Breast epithelium (tissue), 4 donors: ENCODE measurements around the gene ACAT1. TPM values are rescaled to one million over a fixed set of nuclear protein-coding genes. Genes with fewer than 3 reads are reported as not detected.

Source experiments
- DNase-seq, 2 donors: peaks; one replicate each; pipeline ENCODE4 v3.0.0-alpha.2; 2019; ENCODE audit warnings: low spot score in 2 of 2
- H3K27ac ChIP-seq, 2 donors: fragments of 200-600 bp; sonication (generic) in 1 of 2; one replicate each; pipeline ENCODE4 v1.5.1; 2016 to 2019; ENCODE audit warnings: mild to moderate bottlenecking in 1 of 2
- H3K27me3 ChIP-seq, 2 donors: fragments of 200-600 bp; sonication (generic) in 1 of 2; one replicate each; pipeline versions ENCODE4 v1.5.1 to v1.6.0; 2017 to 2019; ENCODE audit warnings: control low read depth in 1 of 2, mild to moderate bottlenecking in 1 of 2
- H3K36me3 ChIP-seq: fragments of 200-600 bp; one replicate; pipeline ENCODE4 v1.5.1; 2019
- H3K4me1 ChIP-seq, 2 donors: fragments of 200-600 bp; sonication (generic); one replicate each; pipeline ENCODE4 v1.5.1; 2016 to 2019; ENCODE audit warnings: control low read depth in 1 of 2
- H3K4me3 ChIP-seq, 3 donors: fragments of 200-600 bp; sonication (generic); 1 replicate in 2 of 3; 2 replicates in 1 of 3; pipeline ENCODE4 v1.5.1; 2016 to 2019; ENCODE audit warnings: mild to moderate bottlenecking in 3 of 3, moderate library complexity in 2 of 3
- H3K9me3 ChIP-seq, 2 donors: fragments of 200-600 bp; sonication (generic) in 1 of 2; one replicate each; pipeline ENCODE4 v1.5.1; 2016 to 2019; ENCODE audit warnings: control low read depth in 1 of 2
- CTCF ChIP-seq, 3 donors: fragments of 450-650 bp; IDR thresholded peaks; one replicate each; pipeline ENCODE4 v1.5.1; 2016 to 2017; ENCODE audit warnings: antibody characterized with exemption in 3 of 3, mild to moderate bottlenecking in 3 of 3, moderate library complexity in 3 of 3
- POLR2A ChIP-seq: fragments of 450-650 bp; IDR thresholded peaks from one replicate; pipeline ENCODE4 v1.6.1; 2016; ENCODE audit warnings: antibody characterized with exemption, mild to moderate bottlenecking, moderate library complexity
- POLR2AphosphoS5 ChIP-seq, 3 donors: sonication (generic); formaldehyde crosslinking; IDR thresholded peaks; one replicate each; pipeline ENCODE4 v1.6.1; 2017; ENCODE audit warnings: antibody characterized with exemption in 3 of 3
- intact Hi-C: fragments of 100-400 bp; cut with DNase I; formaldehyde crosslinking; loops from one replicate; pipeline ENCODE4 v1.15.1; 2023; ENCODE audit warnings: low total_unique reads
- total RNA-seq, 3 donors: library from RNA; depleted of rRNA; stranded (reverse); fragments of >200 nt; gene quantifications; one replicate each; pipeline ENCODE4 v1.1.0, GENCODE V29; 2016

ACAT1 gene
- total RNA-seq, 3 donors from 2014 or later: 71.4 to 197 (median 77.7) TPM

- DNase-seq: no peak
- H3K4me1 ChIP-seq: no peaks in the 10 kb centered on the region
- H3K36me3 ChIP-seq: peaks cover 6% of the 10 kb centered on the region
- no peaks in the 10 kb centered on the region for H3K9me3 ChIP-seq
- intact Hi-C loops: no loop called here
- no peak overlapping the region for H3K4me3 ChIP-seq
- no peaks in the 10 kb centered on the region for H3K27me3 ChIP-seq
- no peak for TF ChIP-seq POLR2AphosphoS5 (IDR thresholded peaks at IDR 0.05)
- no peak for TF ChIP-seq POLR2A
- no peak for TF ChIP-seq CTCF (IDR thresholded peaks at IDR 0.05)
- no peak overlapping the region for H3K27ac ChIP-seq
These were observed 20.9 kb downstream of the ACAT1 start for GRCh38 chr11:108142304-108142703.

DNA sequence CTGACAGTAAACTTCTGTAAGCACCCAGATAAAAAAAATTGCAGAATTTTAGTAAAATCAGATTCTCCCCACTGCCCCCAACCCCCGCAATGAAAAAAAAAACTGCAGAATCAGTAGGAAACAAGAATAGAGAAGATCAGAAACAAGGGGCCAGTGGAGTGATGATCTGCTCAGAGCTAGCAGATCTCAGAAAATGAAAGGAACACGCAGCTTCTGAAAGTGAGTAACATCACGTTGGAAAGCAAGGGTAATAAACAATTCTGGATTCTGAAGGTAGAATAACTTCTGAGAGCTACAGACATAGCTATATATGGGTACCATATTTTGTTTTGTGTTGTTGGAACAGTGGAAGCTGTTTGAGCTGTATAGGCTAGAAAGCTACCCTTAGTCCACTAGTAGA is 23.2 kb downstream of the ACAT1 start:
- no peaks in the 10 kb centered on the region for H3K27me3 ChIP-seq
- TF ChIP-seq POLR2AphosphoS5 (IDR thresholded peaks at IDR 0.05) (no peak), CTCF (IDR thresholded peaks at IDR 0.05) (no peak), POLR2A (no peak)
- H3K27ac ChIP-seq: no peak overlapping the region
- no peaks in the 10 kb centered on the region for H3K4me1 ChIP-seq
- no peak for DNase-seq
- H3K4me3 ChIP-seq: no peak overlapping the region
- peaks cover 11% of the 10 kb centered on the region for H3K36me3 ChIP-seq
- intact Hi-C loops: no loop called here
- no peaks in the 10 kb centered on the region for H3K9me3 ChIP-seq

DNA sequence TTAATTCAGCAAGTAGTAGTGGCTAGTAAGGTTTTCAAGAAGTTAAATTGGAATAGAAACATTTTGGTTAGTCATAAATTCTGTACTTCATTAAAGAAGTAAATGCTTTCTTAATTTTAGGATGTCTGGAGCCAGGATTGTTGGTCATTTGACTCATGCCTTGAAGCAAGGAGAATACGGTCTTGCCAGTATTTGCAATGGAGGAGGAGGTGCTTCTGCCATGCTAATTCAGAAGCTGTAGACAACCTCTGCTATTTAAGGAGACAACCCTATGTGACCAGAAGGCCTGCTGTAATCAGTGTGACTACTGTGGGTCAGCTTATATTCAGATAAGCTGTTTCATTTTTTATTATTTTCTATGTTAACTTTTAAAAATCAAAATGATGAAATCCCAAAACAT is 25.8 kb downstream of the ACAT1 start:
- TF ChIP-seq CTCF (IDR thresholded peaks at IDR 0.05): no peak
- TF ChIP-seq POLR2AphosphoS5 (IDR thresholded peaks at IDR 0.05): no peak

GRCh38 chr11:108148556-108148955 is 27.2 kb downstream of the ACAT1 start:
- Histone ChIP-seq H3K9me3 (no peaks in the 10 kb centered on the region), H3K27me3 (no peaks in the 10 kb centered on the region), H3K27ac (no peak overlapping the region), H3K36me3 (peaks cover 11% of the 10 kb centered on the region), H3K4me3 (no peak overlapping the region), H3K4me1 (no peaks in the 10 kb centered on the region)
- TF ChIP-seq POLR2AphosphoS5 (IDR thresholded peaks at IDR 0.05) (no peak), CTCF (IDR thresholded peaks at IDR 0.05) (no peak), POLR2A (no peak)
- intact Hi-C loops: no loop called here
- no peak for DNase-seq

More for the DNA sequence above, 25.8 kb downstream of the ACAT1 start:
- no peaks in the 10 kb centered on the region for H3K4me1 ChIP-seq
- intact Hi-C loops: no loop called here
- no peaks in the 10 kb centered on the region for H3K27me3 ChIP-seq
- no peak for DNase-seq
- H3K4me3 ChIP-seq: no peak overlapping the region
- H3K9me3 ChIP-seq: no peaks in the 10 kb centered on the region
- H3K27ac ChIP-seq: no peak overlapping the region
- peaks cover 11% of the 10 kb centered on the region for H3K36me3 ChIP-seq

GRCh38 chr11:108154591-108154990 is 33.2 kb downstream of the ACAT1 start:
- no peaks in the 10 kb centered on the region for H3K36me3 ChIP-seq
- intact Hi-C loops: no loop called here

More at GRCh38 chr11:108154591-108154990, 33.2 kb downstream of the ACAT1 start:
- H3K27ac ChIP-seq: no peak overlapping the region
- TF ChIP-seq POLR2AphosphoS5 (IDR thresholded peaks at IDR 0.05): no peak
- no peak for TF ChIP-seq POLR2A
- TF ChIP-seq CTCF (IDR thresholded peaks at IDR 0.05): no peak
- no peak for DNase-seq
- H3K4me1 ChIP-seq: no peaks in the 10 kb centered on the region
- H3K27me3 ChIP-seq: no peaks in the 10 kb centered on the region
- no peaks in the 10 kb centered on the region for H3K9me3 ChIP-seq
- no peak overlapping the region for H3K4me3 ChIP-seq
